T-helper 22 cell (primary cell): Measurements from ENCODE around the gene HJURP.

Source experiments
- DNase-seq: peaks from one replicate; pipeline ENCODE4 v3.0.0-alpha.2; 2020; ENCODE audit warnings: low read depth

HJURP gene

GRCh38 chr2:233793465-233794127 lies 60.7 kb downstream of the HJURP start:
- no peak for DNase-seq

- DNase-seq: no peak
Measured at GRCh38 chr2:233792720-233793119, 61.6 kb downstream of the HJURP start.

GRCh38 chr2:233791883-233792329 lies 62.4 kb downstream of the HJURP start:
- no peak for DNase-seq

GRCh38 chr2:233791151-233791882 lies 63.0 kb downstream of the HJURP start:
- no peak for DNase-seq

GRCh38 chr2:233789554-233789953 lies 64.8 kb downstream of the HJURP start:
- no peak for DNase-seq
